Pancreas (tissue), 10 donors: ENCODE results near the gene CEP152. TPM values are rescaled to one million over a fixed set of nuclear protein-coding genes. Genes with fewer than 3 reads are reported as not detected.

Experiments
- ATAC-seq, 4 donors: fragments of 200-7000 bp; cut with Tn5 transposase; one replicate each; pipeline versions ENCODE4 v1.8.0 to v1.9.1; 2020; ENCODE audit warnings: mild to moderate bottlenecking in 4 of 4, moderate library complexity in 4 of 4
- DNase-seq, 6 donors: peaks; one replicate each; pipeline ENCODE4 v3.0.0-alpha.2; 2020
- FAIRE-seq: peaks from 2 replicates; lab custom pipeline; 2012; peaks lifted over from hg19 to GRCh38; lab: Jason Lieb, UNC
- H3K27ac ChIP-seq, 4 donors: fragments of 200-600 bp; sonication (generic); 1 replicate in 3 of 4; 2 replicates in 1 of 4; pipeline versions ENCODE4 v1.5.0 to v1.8.0; 2020
- H3K27me3 ChIP-seq, 4 donors: fragments of 200-600 bp; one replicate each; pipeline ENCODE4 v1.8.0; 2021
- H3K36me3 ChIP-seq, 3 donors: fragments of 200-600 bp; sonication (generic) in 1 of 3; one replicate each; pipeline versions ENCODE4 v1.5.0 to v1.8.0; 2020 to 2021
- H3K4me1 ChIP-seq, 3 donors: fragments of 200-600 bp; one replicate each; pipeline ENCODE4 v1.8.0; 2021
- H3K4me3 ChIP-seq, 4 donors: fragments of 200-600 bp; sonication (generic) in 2 of 4; one replicate each; pipeline versions ENCODE4 v1.5.0 to v1.8.0; 2020 to 2021
- H3K9me3 ChIP-seq, 4 donors: fragments of 200-600 bp; one replicate each; pipeline ENCODE4 v1.8.0; 2021
- CTCF ChIP-seq, 4 donors: fragments of 200-600 bp; sonication (generic) in 3 of 4; IDR thresholded peaks; one replicate each; pipeline versions ENCODE4 v1.5.0 to v1.8.0; 2021; ENCODE audit warnings: antibody characterized with exemption in 4 of 4
- WGBS, 2 donors: extraction: QIAGEN DNeasy Blood & Tissue Kit; methylation state at CpG; one replicate each; pipeline ENCODE4 v1.1.7; 2013; 5-methylcytosine and 5-hydroxymethylcytosine counted together
- intact Hi-C, 3 donors: fragments of 100-400 bp; cut with DNase I; formaldehyde crosslinking; loops; one replicate each; pipeline versions ENCODE4 v1.11.1 to v1.14.2; 2022
- polyA plus RNA-seq, 2 donors: library from polyadenylated mRNA; stranded (reverse); fragments of 200-250 nt; gene quantifications; one replicate each; pipeline ENCODE4 v1.2.3, GENCODE V29; 2013
- total RNA-seq, 6 donors: library from RNA; stranded (reverse); fragmentation: NEBNext Ultra II Directional in 4 of 6; extraction: Animal tissue kit (Norgen Biotek cat#: 25700) in 4 of 6; gene quantifications; one replicate each; pipeline versions ENCODE4 v1.2.1 to v1.2.4, GENCODE V29; 2021 to 2023
- donor health status: healthy with polysubstance abuse.
- donor health status: DM: no; HTN: no; CAD: no; lungs with moderate emphysema.
- donor health status: DM: no; HTN: no; CAD: no.
- donor health status: control.
- donor health status: control.
- donor health status: Bipolar disorder and iron deficiency.
- donor health status: DM: yes; HTN: yes; CAD: no.
- donor health status: DM: no; HTN: no; CAD: no.
- donor health status: DM: no; HTN: no; CAD: no.
- donor health status: DM: yes; HTN: yes; CAD: no.

CEP152 gene
- total and polyA plus RNA-seq, 8 donors, result 1.3 to 8.0 (median 2.5) TPM

- no peak overlapping the region for H3K4me3 ChIP-seq
- no peak overlapping the region for H3K27ac ChIP-seq
- intact Hi-C loops, result no loop called here
- no peak for FAIRE-seq
- peak in 4 of 6 donors; percentile 41 to 59 (median 54) for DNase-seq
- 67 to 72% methylated on average over 4 of the region's 4 CpGs for whole genome bisulfite sequencing, 2 donors
- no peak for TF ChIP-seq CTCF (IDR thresholded peaks at IDR 0.05)
- H3K4me1 ChIP-seq, result peaks cover 0 to 12% (median 3%) of the 10 kb centered on the region in 3 donors
- H3K9me3 ChIP-seq, result no peaks in the 10 kb centered on the region
- no peaks in the 10 kb centered on the region for H3K27me3 ChIP-seq
- H3K36me3 ChIP-seq, result peaks cover 0 to 6% (median 0%) of the 10 kb centered on the region in 3 donors
- peak; percentile 87 to 96 (median 94) for ATAC-seq
Observed at GRCh38 chr15:48766196-48766595, 44.7 kb downstream of the CEP152 start.

- WGBS, 2 donors, result 72 to 75% methylated on average over 4 of the region's 4 CpGs
- intact Hi-C loops, result no loop called here
- H3K4me1 ChIP-seq, result peaks cover 0 to 14% (median 9%) of the 10 kb centered on the region in 3 donors
- FAIRE-seq (no peak), DNase-seq (no peak), ATAC-seq (no peak)
- peaks cover 0 to 6% (median 0%) of the 10 kb centered on the region in 3 donors for H3K36me3 ChIP-seq
- no peak overlapping the region for H3K27ac ChIP-seq
- TF ChIP-seq CTCF (IDR thresholded peaks at IDR 0.05), result no peak
- H3K27me3 ChIP-seq, result no peaks in the 10 kb centered on the region
- no peaks in the 10 kb centered on the region for H3K9me3 ChIP-seq
- H3K4me3 ChIP-seq, result no peak overlapping the region
Observed at GRCh38 chr15:48765022-48765421, 45.8 kb downstream of the CEP152 start.

- Histone ChIP-seq H3K36me3 (no peaks in the 10 kb centered on the region), H3K4me3 (no peak overlapping the region), H3K4me1 (peaks cover 0 to 14% (median 9%) of the 10 kb centered on the region in 3 donors), H3K27me3 (no peaks in the 10 kb centered on the region), H3K27ac (no peak overlapping the region), H3K9me3 (no peaks in the 10 kb centered on the region)
- DNase-seq (no peak), ATAC-seq (peak; percentile 38 to 73 (median 44)), FAIRE-seq (no peak)
- intact Hi-C loops, result no loop called here
- WGBS, 2 donors, result 32 to 35% methylated on average over 2 of the region's 2 CpGs
- TF ChIP-seq CTCF (IDR thresholded peaks at IDR 0.05), result no peak
Observed at GRCh38 chr15:48761393-48762158, 49.3 kb downstream of the CEP152 start.

GRCh38 chr15:48759921-48760320 lies 50.9 kb downstream of the CEP152 start:
- no peak for FAIRE-seq
- WGBS, 2 donors, result 48 to 57% methylated on average over 1 of the region's 1 CpG
- no peak overlapping the region for H3K27ac ChIP-seq

More at GRCh38 chr15:48759921-48760320, 50.9 kb downstream of the CEP152 start:
- H3K4me3 ChIP-seq, result no peak overlapping the region
- H3K9me3 ChIP-seq, result no peaks in the 10 kb centered on the region
- ATAC-seq (peak in 2 of 4 donors; percentile 18 to 21), DNase-seq (no peak)
- H3K4me1 ChIP-seq, result peaks cover 0 to 14% (median 9%) of the 10 kb centered on the region in 3 donors
- intact Hi-C loops, result no loop called here
- H3K27me3 ChIP-seq, result no peaks in the 10 kb centered on the region
- no peak for TF ChIP-seq CTCF (IDR thresholded peaks at IDR 0.05)
- no peaks in the 10 kb centered on the region for H3K36me3 ChIP-seq
